A549 (cell line): Measurements from ENCODE around the gene PTPRN2. TPM values are rescaled to one million over a fixed set of nuclear protein-coding genes. Genes with fewer than 3 reads are reported as not detected.

ENCODE experiments used
- ATAC-seq, 2 experiments: fragments of 200-7000 bp in 1 of 2; fragments of >200 bp in 1 of 2; cut with Nextera tagmentation in 1 of 2; cut with Tn5 transposase in 1 of 2; 3 replicates each; pipeline versions ENCODE4 v1.8.0 to v1.9.1; 2018 to 2020; ENCODE audit warnings: mild to moderate bottlenecking in 1 of 2, moderate library complexity in 1 of 2
- CTCF ChIA-PET: fragments of 300-600 bp; sonication (Branson Sonifier 250); formaldehyde crosslinking; extraction: SDS; loops from one replicate; lab custom pipeline; 2021; ENCODE audit warnings: antibody characterized with exemption, inconsistent platforms; lab: Yijun Ruan, JAX
- POLR2A ChIA-PET: fragments of 350-600 bp; formaldehyde crosslinking; extraction: SDS; loops from one replicate; lab custom pipeline; 2021; ENCODE audit warnings: antibody characterized with exemption, inconsistent platforms; lab: Yijun Ruan, JAX
- DNase-seq, 2 experiments: peaks; one replicate each; pipeline versions ENCODE4 v3.0.0 to v3.0.0-alpha.2; 2011 to 2016; ENCODE audit warnings: low read depth in 1 of 2, low spot score in 1 of 2
- FAIRE-seq: peaks from 2 replicates; lab custom pipeline; 2011; peaks lifted over from hg19 to GRCh38; lab: Jason Lieb, UNC
- H3K27ac ChIP-seq, 2 experiments: fragments of >200 bp; sonication (Bioruptor Twin); formaldehyde crosslinking; 3 replicates each; pipeline ENCODE4 v1.5.1; 2016 to 2017
- H3K4me1 ChIP-seq: fragments of >200 bp; sonication (Bioruptor Twin); formaldehyde crosslinking; 3 replicates; pipeline ENCODE4 v1.6.1; 2016
- H3K4me2 ChIP-seq: fragments of >200 bp; sonication (Bioruptor Twin); formaldehyde crosslinking; 3 replicates; pipeline ENCODE4 v1.6.1; 2016
- H3K4me3 ChIP-seq: fragments of >200 bp; sonication (Bioruptor Twin); formaldehyde crosslinking; 3 replicates; pipeline ENCODE4 v1.5.1; 2016
- H3K9me3 ChIP-seq: fragments of >200 bp; sonication (Bioruptor Twin); formaldehyde crosslinking; 3 replicates; pipeline ENCODE4 v1.6.1; 2016
- BHLHE40 ChIP-seq: IDR thresholded peaks from 2 replicates; pipeline ENCODE4 v1.6.1; 2012; ENCODE audit warnings: low read depth, low read length, inconsistent platforms
- CBX2 ChIP-seq: fragments of 200-600 bp; sonication (generic); IDR thresholded peaks from 2 replicates; pipeline ENCODE4 v1.6.1; 2016; ENCODE audit warnings: low read depth, mild to moderate bottlenecking, borderline replicate concordance
- CBX8 ChIP-seq: fragments of 200-600 bp; sonication (generic); IDR thresholded peaks from 2 replicates; pipeline ENCODE4 v1.6.1; 2016
- CHD2 ChIP-seq: fragments of 150-350 bp; IDR thresholded peaks from 2 replicates; pipeline ENCODE4 v1.6.1; 2014; ENCODE audit warnings: low read length; ENCODE audit not compliant: partially characterized antibody
- EP300 ChIP-seq, 2 experiments: fragments of >200 bp; sonication (Bioruptor Twin); formaldehyde crosslinking; IDR thresholded peaks; 2 replicates in 1 of 2; 3 replicates in 1 of 2; pipeline ENCODE4 v1.6.1; 2016 to 2017
- ESRRA ChIP-seq: fragments of 150-350 bp; IDR thresholded peaks from 2 replicates; pipeline ENCODE4 v1.6.1; 2014; ENCODE audit warnings: mild to moderate bottlenecking, low read length, borderline replicate concordance
- FOSB ChIP-seq: fragments of 250-450 bp; sonication (Bioruptor Pico); IDR thresholded peaks from 2 replicates; pipeline ENCODE4 v1.5.0; 2020; ENCODE audit warnings: mild to moderate bottlenecking, moderate library complexity
- FOSL2 ChIP-seq, 2 experiments: fragments of 450-650 bp in 1 of 2; fragments of >200 bp in 1 of 2; sonication (Bioruptor Twin) in 1 of 2; formaldehyde crosslinking; IDR thresholded peaks; 2 replicates each; pipeline versions ENCODE4 v1.5.0 to v1.6.1; 2016 to 2020; ENCODE audit warnings: mild to moderate bottlenecking in 1 of 2, moderate library complexity in 1 of 2
- FOXS1 ChIP-seq: fragments of 250-450 bp; sonication (Bioruptor Pico); IDR thresholded peaks from 2 replicates; pipeline ENCODE4 v1.5.0; 2020; ENCODE audit warnings: mild to moderate bottlenecking, moderate library complexity
- HES2 ChIP-seq: fragments of >200 bp; sonication (Bioruptor Twin); formaldehyde crosslinking; IDR thresholded peaks from 2 replicates; pipeline ENCODE4 v1.6.1; 2016
- HOXA7 ChIP-seq: fragments of 250-450 bp; sonication (Bioruptor Pico); IDR thresholded peaks from 2 replicates; pipeline ENCODE4 v1.5.0; 2020; ENCODE audit warnings: mild to moderate bottlenecking, moderate library complexity
- JUNB ChIP-seq: fragments of >200 bp; sonication (Bioruptor Twin); formaldehyde crosslinking; IDR thresholded peaks from 2 replicates; pipeline ENCODE4 v1.6.1; 2016
- MAFK ChIP-seq: fragments of 450-650 bp; IDR thresholded peaks from 2 replicates; pipeline ENCODE4 v1.6.1; 2014; ENCODE audit not compliant: partially characterized antibody
- MYC ChIP-seq: IDR thresholded peaks from 2 replicates; pipeline ENCODE4 v1.6.1; 2012; ENCODE audit warnings: mild to moderate bottlenecking, inconsistent platforms, low read length, improper control_type of control experiment, borderline replicate concordance
- NFE2L2 ChIP-seq: fragments of 150-350 bp; conservative IDR thresholded peaks from 2 replicates; pipeline ENCODE4 v1.6.1; 2014; ENCODE audit warnings: low read length
- NR3C1 ChIP-seq: fragments of >200 bp; sonication (Bioruptor Twin); formaldehyde crosslinking; IDR thresholded peaks from 3 replicates; pipeline ENCODE4 v1.6.1; 2017
- POLR2A ChIP-seq: IDR thresholded peaks from 2 replicates; pipeline ENCODE4 v1.6.1; 2012; ENCODE audit warnings: mild to moderate bottlenecking, low read length
- POLR2AphosphoS2 ChIP-seq: conservative IDR thresholded peaks from 2 replicates; pipeline ENCODE4 v1.6.1; 2012; ENCODE audit warnings: low read length, improper control_type of control experiment, inconsistent platforms
- RAD21 ChIP-seq, 2 experiments: fragments of >200 bp in 1 of 2; sonication (Bioruptor Twin) in 1 of 2; formaldehyde crosslinking in 1 of 2; IDR thresholded peaks in 1 of 2; conservative IDR thresholded peaks in 1 of 2; 2 replicates in 1 of 2; 3 replicates in 1 of 2; pipeline ENCODE4 v1.6.1; 2012 to 2018; ENCODE audit warnings: inconsistent platforms in 1 of 2
- RARB ChIP-seq: fragments of 250-450 bp; sonication (Bioruptor Pico); IDR thresholded peaks from 2 replicates; pipeline ENCODE4 v1.8.0; 2021; ENCODE audit warnings: mild to moderate bottlenecking, moderate library complexity
- RFX5 ChIP-seq: fragments of 450-650 bp; IDR thresholded peaks from 2 replicates; pipeline ENCODE4 v1.7.1; 2014; ENCODE audit warnings: antibody characterized with exemption, mild to moderate bottlenecking, moderate library complexity
- SMC3 ChIP-seq: fragments of >200 bp; sonication (Bioruptor Twin); formaldehyde crosslinking; IDR thresholded peaks from 3 replicates; pipeline ENCODE4 v1.6.1; 2018; ENCODE audit warnings: inconsistent platforms
- TFCP2L1 ChIP-seq: fragments of 250-450 bp; sonication (Bioruptor Pico); IDR thresholded peaks from 2 replicates; pipeline ENCODE4 v1.5.0; 2021; ENCODE audit warnings: mild to moderate bottlenecking
- TP53 ChIP-seq: fragments of 250-450 bp; sonication (Bioruptor Pico); IDR thresholded peaks from 2 replicates; pipeline ENCODE4 v1.5.0; 2021; ENCODE audit warnings: mild to moderate bottlenecking, moderate library complexity
- USF2 ChIP-seq: fragments of 450-650 bp; IDR thresholded peaks from 2 replicates; pipeline ENCODE4 v1.6.1; 2014; ENCODE audit warnings: antibody characterized with exemption
- ZC3H11A ChIP-seq: fragments of 450-650 bp; IDR thresholded peaks from 2 replicates; pipeline ENCODE4 v1.6.1; 2014; ENCODE audit warnings: antibody characterized with exemption, mild to moderate bottlenecking
- ZFP36 ChIP-seq: fragments of 450-650 bp; IDR thresholded peaks from 2 replicates; pipeline ENCODE4 v1.6.1; 2014; ENCODE audit warnings: borderline replicate concordance; ENCODE audit not compliant: partially characterized antibody
- ZNF302 ChIP-seq: fragments of 250-450 bp; sonication (Bioruptor Pico); IDR thresholded peaks from 2 replicates; pipeline ENCODE4 v1.9.0; 2021; ENCODE audit warnings: inconsistent platforms, mild to moderate bottlenecking, moderate library complexity
- WGBS: methylation state at CpG from one replicate; pipeline ENCODE4 v1.1.6; 2017; ENCODE audit errors: missing lambda C conversion rate; 5-methylcytosine and 5-hydroxymethylcytosine counted together
- polyA plus RNA-seq, 4 experiments: library from polyadenylated mRNA; depleted of rRNA in 3 of 4; stranded (reverse); fragments of >200 nt; fragmentation: RNase III in 1 of 4; extraction: RNeasy Plus Mini Kit Qiagen cat#74134 plus additional on column Dnase treatment in 1 of 4; gene quantifications; 2 replicates in 3 of 4; 3 replicates in 1 of 4; pipeline ENCODE4 v1.2.3, GENCODE V29; 2011 to 2017
- TF ChIP-seq, protein P1 (sequence below): IDR thresholded peaks from 2 replicates; pipeline ENCODE4 v1.6.1; 2012

Gene PTPRN2
- polyA plus RNA-seq, 2 of the 4 experiments (the other 2 are of a cell fraction), result 0.41 to 1.2 TPM

- Histone ChIP-seq H3K4me2 (no peak overlapping the region), H3K4me1 (peaks cover 8% of the 10 kb centered on the region; the same call in 1 of the 3 replicates), H3K27ac (no peak overlapping the region), H3K9me3 (no peaks in the 10 kb centered on the region), H3K4me3 (no peak overlapping the region)
- TF ChIP-seq ZC3H11A (no peak), POLR2A (no peak), MAFK (no peak), CHD2 (no peak), POLR2AphosphoS2 (no peak), NFE2L2 (no peak), ESRRA (no peak), RFX5 (no peak), BHLHE40 (no peak), ZFP36 (no peak), HES2 (no peak), HOXA7 (CRISPR knock-in tag) (no peak), ZNF302 (CRISPR knock-in tag) (no peak), TFCP2L1 (CRISPR knock-in tag) (no peak), FOSB (no peak), RARB (no peak), FOXS1 (no peak)
- DNase-seq, result no peak
- FAIRE-seq, result no peak
- ChIA-PET CTCF (no interaction called here), POLR2A (no interaction called here)
- 44% methylated on average over 1 of the region's 1 CpG for WGBS
- no peak for ATAC-seq
Observed at GRCh38 chr7:157556642-157556944, 1031.0 kb downstream of the PTPRN2 start.

DNA sequence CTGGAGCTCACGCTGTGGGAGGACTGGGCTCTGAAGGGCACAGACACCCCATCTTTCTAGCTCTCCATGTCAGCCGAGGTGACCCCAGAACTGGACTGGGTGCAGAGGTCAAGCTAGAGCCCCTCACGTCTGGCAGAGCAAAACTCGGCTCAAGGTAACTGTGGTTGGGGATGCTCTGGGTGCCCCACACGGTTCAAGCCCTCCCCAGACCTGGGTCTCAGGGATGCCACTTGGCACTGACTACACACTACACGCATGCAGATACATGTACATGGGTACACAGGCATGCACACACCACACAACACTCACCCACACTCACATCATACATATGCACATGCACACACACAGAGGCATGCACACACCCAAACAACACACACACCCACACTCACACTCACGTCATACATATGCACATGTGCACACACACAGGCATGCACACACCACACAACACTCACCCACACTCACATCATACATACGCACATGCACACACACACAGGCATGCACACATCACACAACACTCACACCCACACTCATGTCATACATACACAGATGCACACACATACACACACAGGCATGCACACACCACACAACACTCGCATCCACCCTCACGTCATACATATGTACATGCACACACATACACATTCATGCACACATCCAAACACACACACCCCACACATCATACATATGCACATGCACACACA, 1031.5 kb downstream of the PTPRN2 start:
- H3K4me3 ChIP-seq, result no peak overlapping the region
- H3K4me1 ChIP-seq, result peaks cover 8% of the 10 kb centered on the region; the same call in 1 of the 3 replicates
- H3K9me3 ChIP-seq, result no peaks in the 10 kb centered on the region
- ChIA-PET POLR2A (no interaction called here), CTCF (interaction anchor here (1.2 kb wide), 1 partner anchor 31 kb away, joined by 3 read pairs; no protein-coding TSS in a partner anchor)
- FAIRE-seq (no peak), DNase-seq (no peak), ATAC-seq (no peak; a peak in 1 of 6 replicates)
- 0 out of 6 replicates have a peak overlapping the region, but pooled peaks of 1 of the 2 experiments have one; percentile 12 for H3K27ac ChIP-seq
- TF ChIP-seq, protein P1, sequence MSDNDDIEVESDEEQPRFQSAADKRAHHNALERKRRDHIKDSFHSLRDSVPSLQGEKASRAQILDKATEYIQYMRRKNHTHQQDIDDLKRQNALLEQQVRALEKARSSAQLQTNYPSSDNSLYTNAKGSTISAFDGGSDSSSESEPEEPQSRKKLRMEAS, result no peak
- no peak for TF ChIP-seq FOSB
- no peak for TF ChIP-seq SMC3
- no peak for TF ChIP-seq USF2
- TF ChIP-seq RAD21 (conservative IDR thresholded peaks at IDR 0.05 in 1 of 2, IDR thresholded peaks at IDR 0.05 in 1 of 2), result no peak
- TF ChIP-seq FOSL2 (IDR thresholded peaks at IDR 0.05), result no peak
- TF ChIP-seq FOSL2 (CRISPR knock-in tag; IDR thresholded peaks at IDR 0.05), result no peak
- TF ChIP-seq EP300 (IDR thresholded peaks at IDR 0.05), result no peak
- no peak for TF ChIP-seq NR3C1
- no peak for TF ChIP-seq MYC
- TF ChIP-seq CBX2, result no peak
- no peak for TF ChIP-seq CBX8
- no peak for TF ChIP-seq ZFP36
- TF ChIP-seq TFCP2L1 (CRISPR knock-in tag), result no peak
- no peak for TF ChIP-seq RFX5
- no peak for TF ChIP-seq TP53 (CRISPR knock-in tag)
- TF ChIP-seq JUNB, result no peak
- 74% methylated on average over 10 of the region's 10 CpGs for WGBS
- peak overlapping the region; percentile 41; the same call in 2 of the 3 replicates for H3K4me2 ChIP-seq
